Measurements from ENCODE around the gene MRPS5.

The MRPS5 gene

DNA sequence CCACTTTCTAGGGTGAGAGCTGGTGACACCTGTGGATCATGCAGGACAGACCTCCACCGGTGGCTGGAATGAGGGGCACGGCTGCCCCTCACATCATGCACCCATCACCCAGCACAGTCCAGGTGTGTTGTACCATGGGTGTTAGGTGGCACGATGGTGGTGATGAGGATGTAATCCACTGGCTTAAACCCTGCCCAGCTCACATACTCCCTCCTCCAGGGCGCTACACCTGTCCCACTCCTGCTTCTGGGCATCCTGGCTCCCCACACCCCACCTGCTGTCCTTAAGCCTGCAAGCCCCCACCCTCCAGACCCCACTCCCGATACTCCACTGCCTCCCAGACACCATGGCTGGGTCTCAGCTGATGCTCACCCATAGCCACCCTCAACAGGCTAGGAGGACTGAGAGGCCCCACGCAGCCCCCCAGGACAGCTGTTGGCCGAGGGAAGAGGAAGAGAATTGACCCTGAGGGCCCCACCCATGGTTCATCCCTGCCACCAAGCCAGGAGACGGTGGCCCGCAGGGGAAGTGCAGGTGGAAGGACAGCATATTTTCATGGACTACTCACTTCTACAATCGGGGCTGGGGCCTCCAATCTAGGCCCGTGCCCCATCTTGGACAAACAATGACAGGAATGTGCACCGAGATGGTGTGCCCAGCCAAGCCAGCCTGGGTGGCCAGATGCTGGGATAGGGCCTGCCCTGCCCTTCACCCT lies 61.8 kb downstream of the MRPS5 start:
- TF ChIP-seq GATA3 (IDR thresholded peaks at IDR 0.05; ENCODE audit: low read depth, low read length) = no peak
- no peak for TF ChIP-seq GATA2 (IDR thresholded peaks at IDR 0.05; ENCODE audit: low read depth, low read length)

DNA sequence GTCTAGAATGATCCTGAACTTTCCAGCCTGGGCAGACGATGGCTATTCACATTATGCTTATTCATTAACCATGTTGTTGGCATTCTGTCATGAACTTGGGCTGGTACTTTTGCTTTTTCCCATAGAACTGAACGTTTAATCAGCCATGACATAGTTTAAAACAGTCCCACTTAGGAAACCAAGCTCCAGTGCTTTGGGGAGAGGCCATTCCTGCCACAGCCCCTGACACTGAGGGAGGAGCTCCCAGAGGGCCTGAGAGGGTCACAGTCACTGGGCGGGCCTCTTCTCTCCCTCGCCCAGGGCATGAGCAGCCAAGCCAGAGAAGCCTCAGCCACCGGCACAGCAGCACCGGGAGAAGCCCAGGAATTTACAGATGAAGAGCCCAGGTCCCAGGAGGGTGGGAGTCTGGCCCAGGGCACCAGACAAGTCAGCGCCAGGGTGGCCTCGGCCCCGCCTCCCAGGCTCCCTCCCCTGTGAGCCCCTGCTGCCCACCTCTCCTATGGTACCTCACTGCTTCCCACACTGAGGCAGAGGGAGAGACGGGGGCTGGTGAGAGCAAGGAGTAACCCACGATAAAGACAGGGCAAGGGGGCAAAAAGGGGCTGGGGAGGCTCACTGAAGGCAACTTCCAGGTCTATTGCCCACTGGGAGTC lies 62.5 kb downstream of the MRPS5 start:
- no peak for TF ChIP-seq GATA2 (IDR thresholded peaks at IDR 0.05; ENCODE audit: low read depth, low read length)

DNA sequence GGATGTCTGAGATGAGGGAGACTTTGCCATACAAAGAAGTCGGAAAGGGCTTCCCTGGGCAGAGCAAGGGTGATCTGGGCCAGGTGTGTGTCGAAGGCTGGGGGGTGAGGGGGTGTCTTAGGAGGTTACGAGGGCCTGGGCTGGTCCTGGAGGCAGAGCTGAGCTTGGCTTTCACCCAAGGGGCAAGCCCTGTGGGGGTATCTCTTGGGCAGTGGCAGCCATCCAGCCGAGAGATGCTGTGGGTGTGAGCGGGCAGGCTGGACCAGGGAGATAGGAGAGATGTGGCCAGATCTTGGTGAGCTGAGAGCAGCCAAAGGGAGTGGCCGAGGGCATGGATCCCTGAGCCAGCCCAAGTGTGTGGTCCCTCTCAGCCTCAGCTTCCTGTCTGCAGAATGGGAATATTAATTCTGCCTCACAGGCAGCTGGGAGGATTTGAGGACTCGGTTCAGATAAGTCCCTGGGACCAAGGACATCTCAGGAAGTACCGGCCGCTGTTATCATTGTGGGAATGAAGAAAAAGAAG lies 63.1 kb downstream of the MRPS5 start:
- no peak for TF ChIP-seq GATA3 (IDR thresholded peaks at IDR 0.05; ENCODE audit: low read depth, low read length)
- TF ChIP-seq GATA2 (IDR thresholded peaks at IDR 0.05; ENCODE audit: low read depth, low read length) = no peak

DNA sequence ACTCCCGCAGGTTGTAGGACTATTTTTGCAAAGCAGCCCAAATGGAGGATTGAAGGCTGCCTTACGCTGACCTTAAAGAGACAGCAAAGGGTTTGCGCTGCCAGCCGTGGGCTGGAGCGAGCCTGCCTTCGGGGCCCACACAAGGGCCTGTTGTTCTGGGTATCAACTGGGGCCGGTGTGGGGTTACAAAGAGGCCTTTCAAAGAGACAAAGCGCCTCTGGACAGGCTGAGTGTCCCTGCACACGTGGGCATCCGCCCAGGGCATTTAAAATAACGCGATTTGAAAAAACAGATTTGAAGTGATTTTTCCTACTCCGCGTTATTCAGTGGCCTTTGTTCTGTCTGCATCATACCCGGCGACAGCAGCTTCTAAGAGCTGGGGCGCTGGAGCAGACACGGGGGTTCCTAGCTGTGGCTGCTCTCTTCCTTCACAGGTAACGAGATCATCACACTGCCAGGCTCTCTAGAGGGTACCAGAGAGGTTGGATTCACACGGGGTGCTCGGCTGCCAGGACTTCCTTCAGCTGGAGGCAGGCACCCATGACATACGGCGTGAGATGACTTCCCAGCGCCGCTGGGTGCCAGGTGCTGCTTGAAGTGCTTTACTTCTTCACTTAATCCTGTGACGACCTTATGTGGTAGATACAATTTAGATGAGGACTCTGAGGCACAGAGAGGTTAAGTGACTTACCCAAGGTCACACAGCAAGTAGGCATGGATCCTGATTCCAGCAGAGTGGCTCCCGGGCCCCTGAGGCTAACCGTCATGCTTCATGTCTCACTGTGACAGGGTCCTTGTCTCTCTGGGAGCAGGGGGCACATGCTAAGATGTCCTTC lies 63.9 kb downstream of the MRPS5 start:
- TF ChIP-seq GATA3 (IDR thresholded peaks at IDR 0.05; ENCODE audit: low read depth, low read length) (no peak), GATA2 (IDR thresholded peaks at IDR 0.05; ENCODE audit: low read depth, low read length) (no peak)

DNA sequence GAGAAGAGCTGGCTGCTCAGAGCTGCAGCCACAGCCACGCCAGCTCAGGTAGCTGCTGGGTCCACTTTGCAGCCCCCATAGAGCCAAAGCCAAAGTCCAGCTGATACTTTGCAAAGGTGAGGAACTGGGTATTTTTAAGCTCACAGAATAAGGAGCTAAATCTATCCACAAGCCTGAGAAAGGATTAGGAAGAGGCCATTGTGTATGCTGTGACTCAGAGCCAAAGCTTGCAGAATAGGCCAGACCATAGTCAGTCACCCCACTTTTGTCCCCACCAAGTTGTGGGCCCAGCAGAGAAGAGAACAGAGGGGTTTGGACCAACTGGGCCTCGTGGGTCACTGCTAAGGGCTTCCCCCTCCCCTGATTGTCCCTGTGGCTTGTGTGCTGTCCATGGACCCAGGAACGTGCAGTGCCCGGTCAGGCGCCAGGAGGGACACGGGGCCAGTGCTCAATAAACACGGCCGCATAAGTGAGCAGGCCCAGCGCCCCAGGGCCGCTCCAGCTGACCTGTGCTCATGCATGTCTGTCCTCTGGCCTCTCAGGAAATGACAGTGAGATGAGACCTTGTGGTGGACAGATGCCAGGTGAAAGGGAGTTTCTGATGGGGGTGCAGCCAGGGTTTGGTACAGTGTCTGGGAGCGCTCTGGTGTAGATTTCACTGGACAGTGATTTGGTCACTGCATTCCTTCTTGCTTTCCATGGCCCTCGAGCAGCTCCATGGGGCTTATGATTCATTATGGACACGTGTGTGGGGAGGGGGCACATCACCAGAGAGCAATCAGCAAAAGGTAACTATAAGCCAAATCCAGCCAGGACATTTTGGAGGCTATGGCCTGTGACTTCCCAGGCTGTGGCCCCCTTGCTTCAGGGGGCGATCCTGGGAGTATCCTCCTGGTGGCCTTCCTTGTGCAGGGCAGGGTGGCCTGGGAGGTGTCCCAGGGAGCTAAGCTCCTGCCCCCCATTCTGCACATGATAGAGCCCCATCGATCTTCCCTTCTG lies 64.8 kb downstream of the MRPS5 start:
- TF ChIP-seq GATA2 (IDR thresholded peaks at IDR 0.05; ENCODE audit: low read depth, low read length) = no peak
- TF ChIP-seq GATA3 (IDR thresholded peaks at IDR 0.05; ENCODE audit: low read depth, low read length) = no peak

DNA sequence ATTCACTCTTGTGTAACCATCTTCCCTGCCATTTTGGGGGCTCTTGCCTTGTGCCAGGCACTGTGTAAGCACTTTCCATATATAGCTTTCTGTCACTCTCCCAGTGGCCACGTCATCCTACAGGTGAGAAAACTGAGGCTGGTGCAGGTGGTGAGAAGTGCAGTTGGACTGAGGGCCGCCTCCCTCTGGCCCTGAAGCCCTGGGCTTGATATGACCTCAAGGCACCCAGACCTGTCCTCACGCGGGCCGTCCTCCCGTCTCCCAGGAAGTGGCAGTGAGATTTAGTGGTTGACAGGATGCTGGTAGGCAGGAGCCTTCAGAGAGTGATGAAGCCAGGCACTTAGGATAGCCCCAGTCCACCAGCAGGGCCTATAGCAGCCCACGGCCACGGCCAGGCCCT lies 65.6 kb downstream of the MRPS5 start:
- TF ChIP-seq GATA3 (IDR thresholded peaks at IDR 0.05; ENCODE audit: low read depth, low read length) (no peak), GATA2 (IDR thresholded peaks at IDR 0.05; ENCODE audit: low read depth, low read length) (no peak)

DNA sequence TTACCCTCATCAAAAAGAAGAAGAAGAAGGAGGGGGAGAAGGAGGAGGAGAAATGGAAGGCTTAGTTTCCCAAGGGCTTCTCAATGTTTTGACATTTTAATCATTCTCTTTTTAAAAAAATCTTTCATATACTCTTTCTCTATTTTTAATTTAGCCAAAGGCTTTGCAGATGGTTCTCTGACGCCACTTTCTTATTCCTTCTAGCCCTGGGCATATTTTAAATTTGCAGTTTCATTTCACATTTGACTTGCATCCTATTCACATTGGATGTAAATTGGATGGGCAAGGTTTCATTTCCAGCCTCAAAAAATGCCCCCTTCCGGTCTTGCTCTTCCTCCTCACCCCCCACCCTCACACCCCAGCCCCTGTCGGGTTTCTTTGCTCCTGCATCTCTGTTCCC lies 66.3 kb downstream of the MRPS5 start:
- no peak for TF ChIP-seq GATA3 (IDR thresholded peaks at IDR 0.05; ENCODE audit: low read depth, low read length)
- no peak for TF ChIP-seq GATA2 (IDR thresholded peaks at IDR 0.05; ENCODE audit: low read depth, low read length)

DNA sequence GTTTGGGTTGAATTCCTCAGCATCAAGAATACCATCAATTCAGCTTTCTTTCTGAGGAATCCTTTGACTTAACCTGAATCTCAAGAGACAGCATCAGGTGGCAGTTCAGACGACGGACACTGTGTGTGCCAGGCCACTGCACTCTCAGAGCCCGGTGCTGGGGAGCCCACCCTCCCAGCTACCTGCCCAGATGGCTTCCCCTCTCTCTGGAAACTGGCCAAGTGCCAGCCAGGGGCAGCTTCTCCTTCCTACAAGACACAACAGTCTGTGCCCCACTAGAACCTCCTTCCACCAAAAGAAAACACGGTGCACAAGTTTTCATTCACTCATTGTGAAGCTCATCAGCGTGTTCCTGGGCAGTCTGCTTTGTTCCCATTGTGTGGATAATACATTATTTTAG lies 67.6 kb downstream of the MRPS5 start:
- TF ChIP-seq GATA3 (IDR thresholded peaks at IDR 0.05; ENCODE audit: low read depth, low read length) = no peak
- no peak for TF ChIP-seq GATA2 (IDR thresholded peaks at IDR 0.05; ENCODE audit: low read depth, low read length)

DNA sequence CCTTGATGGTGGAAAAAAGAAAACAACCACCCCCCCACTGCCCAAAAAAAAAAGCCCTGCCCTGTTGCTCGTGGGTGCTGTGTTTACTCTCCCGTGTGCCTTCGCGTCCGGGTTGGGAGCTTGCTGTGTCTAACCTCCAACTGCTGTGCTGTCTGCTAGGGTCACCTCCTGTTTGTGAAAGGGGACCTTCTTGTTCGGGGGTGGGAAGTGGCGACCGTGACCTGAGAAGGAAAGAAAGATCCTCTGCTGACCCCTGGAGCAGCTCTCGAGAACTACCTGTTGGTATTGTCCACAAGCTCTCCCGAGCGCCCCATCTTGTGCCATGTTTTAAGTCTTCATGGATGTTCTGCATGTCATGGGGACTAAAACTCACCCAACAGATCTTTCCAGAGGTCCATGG lies 68.1 kb downstream of the MRPS5 start:
- TF ChIP-seq GATA3 (IDR thresholded peaks at IDR 0.05; ENCODE audit: low read depth, low read length) (no peak), GATA2 (IDR thresholded peaks at IDR 0.05; ENCODE audit: low read depth, low read length) (no peak)

DNA sequence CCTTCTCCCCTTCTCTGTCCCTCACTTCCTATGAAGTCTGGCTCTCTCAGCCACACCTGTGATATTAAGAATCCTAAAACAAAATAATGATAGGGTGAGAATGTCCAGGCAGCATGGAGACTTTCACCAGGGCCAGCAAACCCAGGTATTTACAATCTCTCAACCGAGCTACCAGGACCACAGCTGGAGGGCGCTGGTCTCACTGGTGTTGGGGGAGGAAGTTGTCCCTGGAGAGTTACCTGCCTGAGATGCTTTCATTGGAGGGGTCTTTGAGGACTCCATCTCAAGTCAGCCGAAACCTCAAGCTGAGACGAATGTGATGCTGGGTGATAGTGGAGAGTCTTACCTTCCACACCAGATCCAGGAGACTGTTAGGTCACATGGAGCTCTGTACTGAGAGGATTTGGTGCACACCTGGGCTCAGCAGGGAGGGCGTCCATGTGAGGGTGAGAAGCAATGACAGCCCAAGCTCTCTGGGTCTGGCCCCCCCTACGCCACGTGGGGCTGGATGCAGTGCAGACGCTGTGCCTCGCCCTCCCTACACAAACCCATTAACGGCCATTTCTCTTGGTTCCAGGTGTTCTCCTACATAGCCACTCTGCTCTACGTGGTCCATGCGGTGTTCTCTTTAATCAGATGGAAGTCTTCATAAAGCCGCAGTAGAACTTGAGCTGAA lies 68.7 kb downstream of the MRPS5 start:
- no peak for TF ChIP-seq GATA3 (IDR thresholded peaks at IDR 0.05; ENCODE audit: low read depth, low read length)
- no peak for TF ChIP-seq GATA2 (IDR thresholded peaks at IDR 0.05; ENCODE audit: low read depth, low read length)

DNA sequence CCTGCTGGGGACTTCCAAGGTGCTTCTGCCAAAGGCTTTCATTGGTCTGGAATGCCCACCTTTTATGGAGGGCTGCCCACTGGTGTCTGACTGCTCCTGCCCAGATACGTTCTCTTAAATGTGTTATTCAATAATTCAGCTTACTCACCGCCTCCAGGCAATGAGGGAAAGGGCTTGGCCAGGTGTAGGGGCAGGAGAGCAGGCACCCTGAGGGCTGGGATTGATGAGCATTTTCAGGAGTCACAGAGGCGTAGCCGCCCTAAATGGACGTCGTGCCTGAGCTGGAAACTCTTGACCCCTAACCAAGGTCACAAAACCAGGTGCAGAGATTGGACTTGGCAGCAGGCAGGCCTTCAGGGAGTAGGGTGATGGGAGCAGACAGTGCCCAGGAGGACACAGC lies 69.3 kb downstream of the MRPS5 start:
- no peak for TF ChIP-seq GATA3 (IDR thresholded peaks at IDR 0.05; ENCODE audit: low read depth, low read length)
- TF ChIP-seq GATA2 (IDR thresholded peaks at IDR 0.05; ENCODE audit: low read depth, low read length) = no peak

DNA sequence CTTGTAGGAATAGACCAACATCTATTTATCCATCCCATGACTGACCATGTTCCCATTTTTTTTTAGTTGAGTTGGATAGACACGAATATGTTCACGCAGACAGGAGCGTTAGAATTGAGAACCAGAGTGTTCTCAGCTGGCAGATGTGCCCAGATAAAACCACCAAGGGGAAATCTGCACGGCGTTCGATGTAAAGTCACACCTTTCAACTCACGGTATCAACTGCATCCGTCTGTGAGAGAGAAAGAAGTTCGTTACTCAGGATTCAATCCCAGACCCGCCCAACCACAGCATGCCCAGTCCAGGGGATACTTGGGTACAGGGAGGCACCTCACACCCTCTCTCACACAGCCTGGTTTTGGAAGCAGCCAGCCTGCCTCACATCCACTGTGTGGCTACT lies 70.0 kb downstream of the MRPS5 start:
- TF ChIP-seq GATA2 (IDR thresholded peaks at IDR 0.05; ENCODE audit: low read depth, low read length) = no peak
- no peak for TF ChIP-seq GATA3 (IDR thresholded peaks at IDR 0.05; ENCODE audit: low read depth, low read length)

Data from SH-SY5Y (cell line).